ENCODE measurements around the gene CALR.
A peak's percentile ranks its signal among the peaks of the same experiment; 100 is the strongest.
"Not testable (repeated sequence)": the region's sequence is repeated elsewhere in the genome, so short reads cannot be mapped to it uniquely, and the experiment has no call there.

Gene CALR

DNA sequence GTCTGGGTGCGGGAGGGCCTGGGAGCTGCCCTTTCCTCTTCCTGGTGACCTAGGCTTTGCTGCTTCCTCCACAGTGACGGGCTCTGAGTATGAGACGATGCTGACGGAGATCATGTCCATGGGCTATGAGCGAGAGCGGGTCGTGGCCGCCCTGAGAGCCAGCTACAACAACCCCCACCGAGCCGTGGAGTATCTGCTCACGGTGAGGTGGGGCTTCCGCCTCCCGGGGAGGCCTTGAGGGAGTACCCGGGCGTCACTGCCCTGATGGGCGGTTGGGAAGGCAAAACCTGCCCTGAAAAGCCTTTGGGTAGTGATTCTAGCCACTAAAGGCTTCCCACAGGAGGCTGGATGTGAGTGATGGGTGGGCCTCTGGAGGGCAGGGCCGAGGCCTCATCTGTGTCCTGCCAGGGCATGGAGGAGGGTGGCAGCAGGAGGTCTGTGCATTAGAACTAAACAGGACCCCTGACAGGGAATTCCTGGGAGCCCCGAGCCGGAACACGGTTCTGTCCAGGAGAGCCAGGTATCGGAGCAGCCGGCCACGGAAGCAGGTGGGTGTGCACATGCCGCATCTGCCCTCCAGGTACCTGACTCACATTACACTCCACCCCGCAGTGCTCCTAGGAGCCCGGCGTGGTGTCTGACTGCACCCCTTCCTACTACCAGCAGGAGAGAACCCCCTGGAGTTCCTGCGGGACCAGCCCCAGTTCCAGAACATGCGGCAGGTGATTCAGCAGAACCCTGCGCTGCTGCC is 10.4 kb downstream of the CALR start:
- Histone ChIP-seq H3K27ac (peak overlapping the region in 4 of 21 experiments; percentile 4 to 39 (median 18)), H3K4me3 (no peak overlapping the region)

DNA sequence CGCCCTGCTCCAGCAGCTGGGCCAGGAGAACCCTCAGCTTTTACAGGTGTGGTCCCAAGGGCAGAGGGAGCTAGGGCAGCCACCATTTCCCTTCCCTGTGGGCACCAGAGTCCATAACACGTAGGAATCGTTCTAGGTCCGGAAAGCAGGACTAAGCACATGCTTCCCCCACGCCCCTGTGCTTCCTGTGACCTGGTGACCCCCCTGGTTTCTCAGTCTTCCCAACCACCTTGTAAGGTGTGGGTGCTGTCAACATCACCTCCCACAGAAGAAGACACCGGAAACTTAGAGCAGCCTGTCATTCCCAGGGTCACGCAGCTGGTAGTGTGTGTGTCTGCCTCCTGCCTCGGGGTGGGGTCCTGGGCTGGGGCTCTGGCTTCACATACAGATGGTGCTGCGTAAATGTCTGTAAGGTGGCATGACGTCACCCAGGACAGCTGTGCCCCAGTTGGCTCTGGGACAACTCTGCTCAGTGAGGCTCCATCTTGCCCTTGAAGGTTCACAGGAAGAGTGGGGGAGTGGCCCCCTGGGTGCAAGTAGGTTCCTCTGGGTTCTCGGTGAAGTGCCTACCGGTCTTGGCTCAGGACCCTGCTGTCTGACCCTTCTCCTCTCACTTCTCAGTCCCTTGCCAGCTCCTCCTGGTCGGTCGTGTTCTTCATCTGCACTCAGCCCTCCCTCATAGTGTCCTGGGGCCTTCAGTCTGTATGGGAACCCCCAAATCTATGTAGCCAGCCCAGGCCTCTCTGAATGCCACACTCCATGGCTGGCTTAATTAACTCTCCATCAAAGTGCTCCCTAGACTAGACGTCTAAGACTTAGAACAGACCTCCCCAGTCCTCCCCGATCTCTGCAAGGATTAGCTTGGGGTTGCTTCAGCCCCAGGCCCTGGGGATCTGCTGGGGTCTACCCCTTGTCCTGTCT is 11.2 kb downstream of the CALR start:
- H3K27ac ChIP-seq, result peak overlapping the region in 2 of 21 experiments; percentile 4 to 39
- no peak overlapping the region for H3K4me3 ChIP-seq

DNA sequence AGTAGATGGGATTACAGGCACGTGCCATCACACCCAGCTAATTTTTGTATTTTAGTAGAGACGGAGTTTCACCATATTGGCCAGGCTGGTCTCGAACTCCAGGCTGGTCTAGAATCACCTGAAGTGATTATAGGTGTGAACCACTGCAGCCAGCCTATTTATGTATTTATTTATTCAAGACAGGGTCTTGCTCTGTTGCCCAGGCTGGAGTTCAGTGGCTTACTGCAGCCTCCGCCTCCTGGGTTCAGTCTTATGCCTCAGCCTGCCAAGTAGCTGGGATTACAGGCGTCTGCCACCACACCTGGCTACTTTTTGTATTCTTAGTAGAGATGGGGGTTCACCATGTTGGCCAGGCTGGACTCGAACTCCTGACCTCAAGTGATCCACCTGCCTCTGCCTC is 13.6 kb downstream of the CALR start:
- not testable (repeated sequence) for H3K4me3 ChIP-seq
- peak overlapping the region in 13 of 21 experiments; percentile 28 to 95 (median 56) for H3K27ac ChIP-seq

DNA sequence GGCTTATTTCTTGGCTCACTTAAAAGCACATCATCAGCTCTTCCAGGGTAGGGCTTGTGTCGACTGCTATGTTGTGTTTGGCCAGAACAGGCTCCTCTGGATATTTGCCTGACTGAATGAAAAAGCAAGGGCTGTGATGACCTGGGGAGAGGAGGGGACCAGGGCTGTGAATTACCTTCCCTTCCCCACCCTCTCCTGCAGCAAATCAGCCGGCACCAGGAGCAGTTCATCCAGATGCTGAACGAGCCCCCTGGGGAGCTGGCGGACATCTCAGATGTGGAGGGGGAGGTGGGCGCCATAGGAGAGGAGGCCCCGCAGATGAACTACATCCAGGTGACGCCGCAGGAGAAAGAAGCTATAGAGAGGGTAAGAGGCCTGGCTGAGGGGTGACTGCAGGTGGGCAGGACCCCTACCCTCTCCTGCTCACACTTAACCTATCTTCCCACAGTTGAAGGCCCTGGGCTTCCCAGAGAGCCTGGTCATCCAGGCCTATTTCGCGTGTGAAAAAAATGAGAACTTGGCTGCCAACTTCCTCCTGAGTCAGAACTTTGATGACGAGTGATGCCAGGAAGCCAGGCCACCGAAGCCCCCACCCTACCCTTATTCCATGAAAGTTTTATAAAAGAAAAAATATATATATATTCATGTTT is 14.2 kb downstream of the CALR start:
- H3K4me3 ChIP-seq, result no peak overlapping the region
- peak overlapping the region in 15 of 21 experiments; percentile 30 to 95 (median 56) for H3K27ac ChIP-seq

DNA sequence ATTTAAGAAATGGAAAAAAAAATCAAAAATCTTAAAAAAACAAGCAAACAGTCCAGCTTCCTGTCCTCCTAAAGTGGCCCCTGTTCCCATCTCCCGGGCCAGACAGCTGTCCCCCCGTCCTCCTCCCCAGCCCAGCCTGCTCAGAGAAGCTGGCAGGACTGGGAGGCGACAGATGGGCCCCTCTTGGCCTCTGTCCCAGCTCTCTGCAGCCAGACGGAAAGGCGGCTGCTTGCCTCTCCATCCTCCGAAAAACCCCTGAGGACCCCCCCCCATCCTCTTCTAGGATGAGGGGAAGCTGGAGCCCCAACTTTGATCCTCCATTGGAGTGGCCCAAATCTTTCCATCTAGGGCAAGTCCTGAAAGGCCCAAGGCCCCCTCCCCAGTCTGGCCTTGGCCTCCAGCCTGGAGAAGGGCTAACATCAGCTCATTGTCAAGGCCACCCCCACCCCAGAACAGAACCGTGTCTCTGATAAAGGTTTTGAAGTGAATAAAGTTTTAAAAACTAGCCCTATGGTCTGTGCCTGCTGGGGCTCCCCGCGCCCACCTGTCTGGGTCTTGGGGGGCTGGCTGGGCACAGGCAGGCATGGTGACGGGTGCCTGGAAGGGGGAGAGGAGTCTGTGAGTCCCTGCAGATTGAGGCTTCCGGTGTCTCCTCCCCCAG is 14.9 kb downstream of the CALR start:
- no peak overlapping the region for H3K4me3 ChIP-seq
- peak overlapping the region in 16 of 21 experiments; percentile 28 to 95 (median 52) for H3K27ac ChIP-seq

DNA sequence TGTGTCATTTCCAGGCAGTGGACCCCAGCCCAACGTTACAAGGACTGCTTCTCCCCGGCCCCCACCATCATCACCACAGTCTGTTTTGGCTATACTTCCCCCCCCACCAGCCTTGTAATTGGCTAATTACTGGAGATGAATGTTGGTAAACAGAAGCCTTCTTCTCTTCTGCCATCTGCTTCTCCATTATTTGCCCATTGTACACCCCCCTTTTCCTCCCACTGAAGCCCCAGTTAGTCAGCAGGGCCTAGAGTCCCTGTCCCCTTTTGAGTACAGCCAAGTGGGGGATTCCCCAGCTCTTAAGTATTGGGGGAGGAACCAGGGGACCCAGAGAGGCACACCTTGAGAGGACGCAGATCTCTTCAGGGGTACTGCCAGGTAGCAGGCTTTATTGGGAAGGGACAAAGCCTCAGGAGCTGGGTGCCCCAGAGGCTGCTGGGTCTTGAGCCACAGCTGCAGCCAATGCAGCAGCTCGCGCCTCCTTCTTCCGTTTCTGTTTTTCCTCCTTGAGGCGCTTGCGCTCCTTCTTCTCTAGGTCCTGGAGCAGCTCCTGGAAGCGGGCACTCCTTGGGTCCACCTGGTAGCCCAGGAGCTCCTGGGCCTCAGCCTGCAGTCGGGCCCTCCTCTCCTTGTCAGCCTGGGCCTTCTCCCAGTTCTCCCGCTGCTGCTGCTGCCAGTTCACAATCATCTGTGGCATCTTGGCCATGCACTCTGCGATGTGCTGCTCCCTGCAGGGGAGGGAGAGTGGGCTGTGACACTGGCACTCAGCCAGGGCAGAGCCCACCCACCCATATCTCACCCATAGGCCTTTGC is 15.6 kb downstream of the CALR start:
- H3K27ac ChIP-seq, result peak overlapping the region in 14 of 21 experiments; percentile 33 to 95 (median 63)

DNA sequence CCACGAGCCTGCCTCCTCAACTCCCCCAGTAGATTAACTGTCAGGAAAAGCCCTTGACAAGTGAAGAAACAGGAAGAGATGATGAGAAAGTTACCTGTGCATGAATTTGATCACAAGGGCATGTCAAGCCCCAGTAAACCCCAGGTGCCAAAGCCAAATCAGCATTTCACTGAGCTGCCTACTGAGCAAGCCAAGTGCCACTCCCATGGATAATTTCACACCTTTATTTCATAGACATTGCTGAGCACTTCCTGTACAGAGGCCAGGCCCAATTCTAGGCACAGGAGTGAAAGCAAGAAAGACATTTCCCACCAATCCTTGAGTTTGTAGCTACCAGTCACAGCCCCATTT is 16.2 kb downstream of the CALR start:
- Histone ChIP-seq H3K4me3 (no peak overlapping the region), H3K27ac (peak overlapping the region in 11 of 21 experiments; percentile 41 to 95 (median 65))

More for the DNA sequence above, 15.6 kb downstream of the CALR start:
- no peak overlapping the region for H3K4me3 ChIP-seq

DNA sequence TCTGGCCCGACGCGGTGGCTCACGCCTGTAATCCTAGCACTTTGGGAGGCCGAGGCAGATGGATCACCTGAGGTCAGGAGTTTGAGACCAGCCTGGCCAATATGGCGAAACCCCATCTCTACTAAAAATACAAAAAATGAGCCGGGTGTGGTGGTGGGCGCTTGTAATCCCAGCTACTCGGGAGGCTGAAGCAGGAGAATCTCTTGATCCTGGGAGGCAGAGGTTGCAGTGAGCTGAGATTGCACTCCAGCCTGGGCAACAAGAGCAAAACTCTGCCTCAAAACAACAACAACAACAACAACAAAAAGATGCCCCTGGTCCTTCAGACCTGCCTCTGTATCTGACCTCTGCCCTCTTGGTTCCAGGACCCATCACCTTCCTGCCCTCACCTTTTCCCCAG is 17.2 kb downstream of the CALR start:
- Histone ChIP-seq H3K4me3 (peak overlapping the region in 2 of 7 experiments; percentile 55 to 77), H3K27ac (peak overlapping the region in 9 of 21 experiments; percentile 17 to 96 (median 94))

DNA sequence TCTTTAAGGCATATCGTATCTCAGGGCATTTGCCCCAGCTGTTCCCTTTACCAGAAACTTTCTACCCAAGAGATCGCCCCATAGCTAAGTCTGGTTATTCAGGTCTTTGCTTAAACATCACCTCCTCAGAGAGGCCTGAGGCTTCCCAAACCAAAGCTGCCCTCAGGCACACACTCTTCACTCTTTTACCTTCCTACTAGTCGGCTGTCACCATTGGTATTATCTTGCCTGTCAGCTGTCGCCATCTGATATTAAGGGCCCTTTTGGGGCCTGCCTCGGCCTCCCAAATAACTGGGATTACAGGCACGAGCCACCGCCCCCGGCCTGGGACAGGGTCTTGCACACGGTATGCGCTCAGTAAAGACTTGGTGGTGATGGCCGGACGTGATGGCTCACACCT is 17.6 kb downstream of the CALR start:
- peak overlapping the region; percentile 55 to 100 (median 83) for H3K4me3 ChIP-seq
- H3K27ac ChIP-seq, result peak overlapping the region in 16 of 21 experiments; percentile 17 to 96 (median 93)

DNA sequence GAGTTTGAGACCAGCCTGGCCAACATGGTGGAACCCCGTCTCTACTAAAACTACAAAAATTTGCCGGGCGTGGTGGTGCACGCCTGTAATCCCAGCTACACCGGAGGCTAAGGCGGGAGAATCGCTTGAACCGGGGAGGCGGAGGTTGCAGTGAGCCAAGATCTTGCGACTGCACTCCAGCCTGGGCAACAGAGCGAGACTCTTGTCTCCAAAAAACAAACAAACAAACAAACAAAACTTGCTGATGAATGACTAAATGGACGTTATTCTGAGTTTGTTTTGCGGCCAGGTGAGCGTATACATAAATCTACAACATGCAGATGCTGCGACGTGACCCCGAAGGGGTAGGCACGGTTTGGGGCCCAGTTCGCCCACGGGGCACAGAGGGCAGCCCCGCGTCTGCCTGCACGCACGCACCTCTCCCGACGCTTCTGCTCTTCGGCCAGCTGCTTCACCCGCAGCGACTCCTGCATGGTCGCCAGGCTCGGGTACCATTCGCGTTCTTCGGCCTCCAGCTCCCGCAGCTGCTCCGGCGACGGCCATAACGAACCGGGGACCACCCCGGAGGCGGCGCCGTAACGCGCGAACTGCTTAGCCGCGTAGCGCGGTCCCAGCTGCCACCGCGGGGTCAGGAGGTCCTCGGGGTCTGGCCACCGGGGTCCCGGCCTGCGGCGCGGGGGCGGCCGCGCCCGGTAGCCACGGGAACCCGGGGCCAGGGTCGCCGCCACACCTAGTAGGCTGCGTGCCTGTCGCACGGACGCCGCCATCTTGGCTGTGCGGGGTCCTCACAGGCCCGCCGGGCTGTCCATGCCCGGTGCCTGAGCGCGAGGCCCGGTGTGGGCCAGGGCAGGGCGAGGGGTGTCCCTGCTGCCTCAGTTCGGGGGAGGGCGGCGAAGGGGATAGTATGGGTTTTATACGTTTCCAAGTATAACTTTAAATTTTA is 18.3 kb downstream of the CALR start, which contains the start of gene GADD45GIP1:
TSS of gene GADD45GIP1 (minus strand) at position 778 of the 943 bp plus-strand sequence. CDS start at position 767, 11 bp downstream.
- H3K4me3 ChIP-seq, result peak within 1 kb of the TSS; percentile 55 to 100 (median 83)
- peak within 1 kb of the TSS; percentile 71 to 96 (median 93) for H3K27ac ChIP-seq

DNA sequence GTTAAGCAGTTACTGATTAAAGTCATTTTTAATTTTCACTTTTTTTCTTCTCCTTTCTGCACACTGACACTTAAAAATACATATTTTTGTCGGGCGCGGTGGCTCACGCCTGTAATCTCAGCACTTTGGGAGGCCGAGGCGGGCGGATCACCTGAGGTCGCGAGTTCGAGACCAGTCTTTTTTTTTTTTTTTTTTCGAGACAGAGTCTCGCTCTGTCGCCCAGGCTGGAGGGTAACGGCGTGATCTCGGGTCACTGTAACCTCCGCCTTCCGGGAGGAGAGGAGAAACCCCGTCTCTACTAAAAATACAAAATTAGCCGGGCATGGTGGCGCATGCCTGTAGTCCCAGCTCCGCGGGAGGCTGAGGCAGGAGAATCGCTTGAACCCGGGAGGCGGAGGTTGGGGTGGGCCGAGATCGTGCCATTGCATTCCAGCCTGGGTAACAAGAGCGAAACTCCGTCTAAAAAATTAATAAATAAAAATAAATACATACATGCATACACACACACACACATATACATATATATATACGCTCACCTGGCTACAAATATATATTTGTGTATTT is 19.1 kb downstream of the CALR start:
- Histone ChIP-seq H3K27ac (peak overlapping the region; percentile 71 to 96 (median 93)), H3K4me3 (peak overlapping the region; percentile 55 to 100 (median 83))

DNA sequence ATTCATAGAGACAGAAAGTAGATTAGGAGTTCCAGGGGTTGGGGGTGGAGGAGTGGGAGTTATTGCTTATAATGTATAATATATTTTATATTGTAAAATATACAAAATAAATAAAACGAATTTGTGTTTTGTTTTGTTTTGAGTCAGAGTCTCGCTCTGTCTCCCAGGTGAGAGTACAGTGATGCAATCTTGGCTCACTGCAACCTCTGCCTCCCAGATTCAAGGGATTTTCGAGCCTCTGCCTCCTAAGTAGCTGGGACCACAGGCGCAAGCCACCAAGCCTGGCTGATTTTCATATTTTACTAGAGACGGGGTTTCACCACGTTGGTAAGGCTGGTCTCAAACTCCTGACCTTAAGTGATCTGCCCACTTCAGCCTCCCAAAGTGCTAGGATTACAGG is 21.1 kb downstream of the CALR start:
- H3K27ac ChIP-seq, result no peak overlapping the region
- H3K4me3 ChIP-seq, result no peak overlapping the region

DNA sequence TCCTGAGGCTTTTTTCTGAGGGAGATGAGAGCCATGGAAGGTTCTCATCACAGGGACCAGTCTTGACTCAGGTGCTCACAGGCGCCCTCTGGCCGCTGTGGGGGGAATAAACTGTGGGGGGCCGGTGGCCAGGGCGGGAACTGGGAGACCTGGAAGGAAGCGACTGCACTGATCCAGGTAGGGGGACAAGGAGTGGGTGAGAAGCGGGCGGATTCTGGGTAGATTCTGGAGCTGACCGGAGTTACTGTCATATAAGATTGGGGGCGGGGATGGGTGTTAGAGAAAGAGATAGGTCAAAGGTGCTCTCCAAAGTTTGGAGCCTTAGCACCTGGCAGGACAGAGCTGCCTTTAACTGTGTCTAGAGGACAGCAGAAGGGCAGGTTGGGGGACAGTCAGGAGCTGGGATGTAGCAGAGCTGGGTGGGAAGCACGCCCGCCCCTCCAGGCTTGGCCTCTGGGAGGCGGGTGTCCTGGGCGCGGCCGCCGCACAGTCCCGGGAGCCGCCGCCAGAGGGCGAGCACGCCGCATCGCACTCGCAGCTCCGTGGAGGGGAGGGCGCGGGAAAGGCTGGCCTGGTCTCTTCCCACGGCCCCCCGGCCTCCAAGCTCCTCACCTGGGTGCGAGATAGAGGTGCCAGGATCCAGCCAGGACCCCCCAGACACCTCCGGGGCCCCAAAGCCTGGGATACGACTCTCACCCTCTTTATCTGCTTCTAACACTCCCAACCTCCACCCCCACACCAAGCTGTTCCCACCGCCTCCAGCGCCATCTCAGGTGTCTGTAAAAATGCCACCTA is 26.8 kb downstream of the CALR start:
- Histone ChIP-seq H3K27ac (peak overlapping the region in 9 of 21 experiments; percentile 3 to 58 (median 36)), H3K4me3 (peak overlapping the region; percentile 24 to 37 (median 28))

DNA sequence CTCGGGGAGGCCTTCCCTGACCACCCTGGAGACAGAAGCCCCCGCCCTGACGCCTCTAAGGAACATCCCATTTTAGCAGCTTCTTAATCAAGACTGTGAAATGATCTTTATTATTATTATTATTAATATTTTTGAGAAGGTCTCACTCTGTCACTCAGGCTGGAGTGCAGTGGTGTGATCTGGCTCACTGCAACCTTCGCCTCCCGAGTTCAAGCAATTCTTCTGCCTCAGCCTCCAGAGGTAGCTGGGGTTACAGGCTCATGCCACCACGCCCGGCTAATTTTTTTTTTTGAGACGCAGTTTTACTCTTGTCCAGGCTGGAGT is 27.4 kb downstream of the CALR start:
- H3K4me3 ChIP-seq, result peak overlapping the region in 4 of 7 experiments; percentile 28 to 37 (median 29)
- peak overlapping the region in 6 of 21 experiments; percentile 3 to 43 (median 21) for H3K27ac ChIP-seq

DNA sequence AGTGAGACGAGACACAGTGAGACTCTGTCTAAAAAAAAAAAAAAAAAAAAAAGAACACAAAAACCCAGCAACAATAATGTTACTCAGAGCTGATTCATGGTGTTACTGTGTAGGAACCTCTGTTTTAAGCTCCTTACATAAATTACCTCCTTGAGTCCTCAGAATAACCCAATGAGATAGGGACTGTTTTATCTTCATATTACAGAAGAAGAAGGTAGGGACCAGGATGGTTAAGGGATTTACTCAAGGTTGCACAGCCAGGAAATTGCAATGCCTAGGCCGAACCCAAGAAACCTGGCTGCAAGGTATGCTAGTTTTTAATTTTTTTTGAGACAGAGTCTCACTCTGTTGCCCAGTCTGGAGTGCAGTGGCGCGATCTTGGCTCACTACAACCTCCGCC is 29.5 kb downstream of the CALR start:
- Histone ChIP-seq H3K27ac (no peak overlapping the region), H3K4me3 (no peak overlapping the region)

DNA sequence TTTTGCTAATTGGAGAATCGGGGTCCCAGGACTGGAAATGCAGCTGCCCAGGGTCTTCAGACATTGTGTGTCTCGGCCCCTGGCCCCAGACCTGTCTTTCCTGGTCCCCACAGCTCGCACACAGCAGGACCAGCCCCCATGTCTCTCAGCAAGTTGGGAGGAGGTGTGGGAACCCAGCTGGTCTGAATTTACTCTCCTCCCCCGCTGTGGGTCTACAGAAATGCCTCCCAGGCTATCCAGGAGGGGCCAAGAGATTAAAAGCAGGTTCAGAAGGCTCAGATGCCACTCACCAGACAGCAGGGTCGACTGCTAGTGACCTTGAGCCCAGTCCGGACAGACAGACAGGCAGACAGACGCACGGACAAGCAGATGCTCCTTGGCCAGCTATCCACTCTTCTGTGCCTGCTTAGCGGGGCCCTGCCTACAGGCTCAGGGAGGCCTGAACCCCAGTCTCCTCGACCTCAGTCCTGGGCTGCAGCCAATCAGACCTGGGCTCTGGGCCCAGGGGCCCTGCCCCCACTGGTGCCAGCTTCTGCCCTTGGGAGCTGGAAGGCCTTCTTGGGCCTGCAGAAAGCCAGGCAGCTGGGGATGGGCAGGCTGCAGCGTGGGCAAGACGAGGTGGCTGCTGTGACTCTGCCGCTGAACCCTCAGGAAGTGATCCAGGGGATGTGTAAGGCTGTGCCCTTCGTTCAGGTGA is 31.0 kb downstream of the CALR start, which contains the start of gene DAND5:
TSS of gene DAND5 (plus strand) at position 285 of the 697 bp plus-strand sequence. CDS start at position 370, 85 bp downstream.
- Histone ChIP-seq H3K27ac (no peak within 1 kb of the TSS), H3K4me3 (no peak within 1 kb of the TSS)
